ENCODE measurements around the gene KPNA4. TPM values are rescaled to one million over a fixed set of nuclear protein-coding genes. Genes with fewer than 3 reads are reported as not detected.
"Not testable (repeated sequence)": the region's sequence is repeated elsewhere in the genome, so short reads cannot be mapped to it uniquely, and the experiment has no call there.

Gene KPNA4, protein sequence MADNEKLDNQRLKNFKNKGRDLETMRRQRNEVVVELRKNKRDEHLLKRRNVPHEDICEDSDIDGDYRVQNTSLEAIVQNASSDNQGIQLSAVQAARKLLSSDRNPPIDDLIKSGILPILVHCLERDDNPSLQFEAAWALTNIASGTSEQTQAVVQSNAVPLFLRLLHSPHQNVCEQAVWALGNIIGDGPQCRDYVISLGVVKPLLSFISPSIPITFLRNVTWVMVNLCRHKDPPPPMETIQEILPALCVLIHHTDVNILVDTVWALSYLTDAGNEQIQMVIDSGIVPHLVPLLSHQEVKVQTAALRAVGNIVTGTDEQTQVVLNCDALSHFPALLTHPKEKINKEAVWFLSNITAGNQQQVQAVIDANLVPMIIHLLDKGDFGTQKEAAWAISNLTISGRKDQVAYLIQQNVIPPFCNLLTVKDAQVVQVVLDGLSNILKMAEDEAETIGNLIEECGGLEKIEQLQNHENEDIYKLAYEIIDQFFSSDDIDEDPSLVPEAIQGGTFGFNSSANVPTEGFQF
- 10 to 100 TPM; 37.3 TPM for total RNA-seq

DNA sequence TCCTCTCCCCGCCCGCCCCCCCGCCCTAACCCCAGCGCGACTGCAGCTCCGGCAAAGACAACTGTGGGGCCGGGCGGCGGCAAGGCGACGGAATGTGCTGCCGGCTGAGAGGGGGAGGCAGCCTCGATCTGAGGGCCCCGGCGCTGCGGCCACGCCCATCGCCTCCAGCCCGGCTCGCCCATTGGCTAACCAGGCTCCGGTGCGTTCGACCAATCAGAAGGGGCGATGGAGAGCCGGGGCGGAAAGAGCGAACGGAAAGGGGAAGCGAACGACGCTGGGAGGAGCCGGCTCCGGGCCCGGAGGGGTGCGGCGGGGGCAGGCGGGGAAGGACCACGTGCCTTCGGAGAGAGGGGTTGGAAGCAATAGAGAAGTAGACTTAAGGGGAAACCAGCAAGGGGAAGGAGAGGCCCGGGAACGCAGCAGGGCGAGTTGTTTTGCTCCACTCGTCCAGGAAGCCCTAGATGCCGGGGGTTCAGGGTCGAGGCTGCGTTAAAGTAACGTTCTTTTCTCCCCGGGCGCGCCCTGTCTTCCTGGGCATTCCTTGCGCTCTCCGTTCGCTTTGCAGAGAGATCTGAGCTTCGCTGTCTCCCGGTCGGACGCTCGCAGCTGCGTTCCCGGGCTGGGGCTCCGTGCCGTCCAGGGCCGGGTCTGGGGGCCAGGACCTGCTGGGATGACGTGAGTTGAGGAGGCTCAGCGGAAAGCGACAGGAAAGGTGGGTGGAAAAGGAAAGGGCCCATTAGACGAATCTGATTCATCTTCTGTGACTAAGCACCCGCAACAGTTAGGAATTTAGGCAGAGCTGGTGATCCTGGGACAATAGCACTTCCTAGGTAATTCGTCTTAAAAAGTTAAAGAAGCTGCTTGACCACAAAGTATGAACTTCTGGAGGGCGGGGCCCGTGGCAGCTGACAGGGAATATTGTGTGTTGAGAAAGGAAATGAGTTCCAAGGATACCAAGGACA is at the start of gene KPNA4:
Gene KPNA4 (minus strand): TSS at position 130 of the 962 bp plus-strand sequence. CDS start 289 bp downstream, outside the sequence.
- no peaks in the 10 kb centered on the region for H3K9me3 Mint-ChIP-seq
- peak within 1 kb of the TSS; percentile 97 for H3K4me3 Mint-ChIP-seq
- peak; percentile 97 for DNase-seq
- peaks cover 64% of the 10 kb centered on the region for H3K4me1 Mint-ChIP-seq
- no peaks in the 10 kb centered on the region for H3K27me3 Mint-ChIP-seq
- peak within 1 kb of the TSS; percentile 96 for H3K27ac Mint-ChIP-seq
- CTCF ChIA-PET: no interaction called here
- H3K36me3 Mint-ChIP-seq (ENCODE audit: low read depth): peaks cover 45% of the 10 kb centered on the region
- POLR2A ChIA-PET: interaction anchor here (0.5 to 3.8 kb wide), 6 partner anchors 33 to 655 kb away, joined by 3 to 36 read pairs (median 6); partner anchors contain the start of genes NMD3, SMC4 and TRIM59

DNA sequence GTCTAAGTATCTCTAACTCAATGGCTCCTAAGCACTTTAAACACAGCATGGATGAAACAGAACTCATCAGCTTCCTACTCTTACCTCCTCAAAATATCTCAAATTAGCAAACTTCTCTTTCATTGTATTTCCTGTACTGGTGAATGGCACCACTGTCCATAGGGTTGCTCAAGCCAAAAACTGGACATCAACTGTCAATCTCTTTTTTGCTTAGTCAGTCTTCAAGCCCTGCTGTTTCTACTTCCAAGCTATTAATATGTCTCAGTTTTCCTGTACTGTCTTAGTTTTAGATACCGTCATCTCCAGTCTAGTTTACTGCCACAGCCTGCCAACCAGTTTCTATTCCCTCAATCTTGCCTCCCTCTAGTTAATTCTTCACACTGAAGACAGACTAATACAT is 48.3 kb upstream of the KPNA4 start:
- no peak overlapping the region for H3K27ac Mint-ChIP-seq
- H3K4me1 Mint-ChIP-seq: no peaks in the 10 kb centered on the region
- no peaks in the 10 kb centered on the region for H3K36me3 Mint-ChIP-seq (ENCODE audit: low read depth)
- ChIA-PET POLR2A (no interaction called here), CTCF (no interaction called here)
- no peak overlapping the region for H3K4me3 Mint-ChIP-seq
- DNase-seq: no peak
- peaks cover 46% of the 10 kb centered on the region for H3K27me3 Mint-ChIP-seq
- no peaks in the 10 kb centered on the region for H3K9me3 Mint-ChIP-seq

DNA sequence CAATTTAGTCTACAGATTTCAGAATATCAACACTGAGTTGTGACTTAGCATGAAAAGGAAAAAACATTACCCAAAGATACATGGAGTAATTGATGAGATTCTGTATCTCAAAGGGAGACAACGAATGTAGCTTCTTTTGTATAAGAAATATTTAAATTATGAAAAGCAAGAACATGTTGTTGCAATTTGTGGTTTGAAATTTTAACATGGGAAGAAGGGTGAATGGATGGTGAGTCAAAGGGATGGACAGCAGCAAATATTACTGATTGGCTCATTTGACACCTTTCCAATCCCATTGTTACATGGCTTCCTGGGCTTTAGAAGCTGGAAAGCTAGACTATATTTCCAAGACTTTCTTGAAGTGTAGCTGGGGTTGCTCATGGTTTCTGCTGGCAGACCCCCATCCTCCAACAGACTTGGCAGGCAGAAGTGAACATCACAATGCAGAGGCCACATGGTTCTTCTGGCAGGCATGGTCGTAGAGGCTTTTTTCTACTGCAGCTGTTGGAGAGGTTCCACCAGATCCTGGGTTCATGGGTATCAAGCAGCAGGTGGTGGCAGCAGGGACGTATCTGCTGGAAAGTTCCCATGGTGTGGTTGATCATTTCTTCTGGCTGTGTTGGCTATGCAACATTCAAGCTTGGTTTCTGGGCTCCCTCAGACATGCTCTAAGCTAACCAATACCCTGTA is 47.2 kb upstream of the KPNA4 start:
- Mint-ChIP-seq H3K36me3 (ENCODE audit: low read depth) (no peaks in the 10 kb centered on the region), H3K4me3 (no peak overlapping the region), H3K4me1 (no peaks in the 10 kb centered on the region), H3K9me3 (no peaks in the 10 kb centered on the region), H3K27me3 (peaks cover 41% of the 10 kb centered on the region), H3K27ac (no peak overlapping the region)
- POLR2A ChIA-PET: no interaction called here
- DNase-seq: no peak
- CTCF ChIA-PET: no interaction called here

DNA sequence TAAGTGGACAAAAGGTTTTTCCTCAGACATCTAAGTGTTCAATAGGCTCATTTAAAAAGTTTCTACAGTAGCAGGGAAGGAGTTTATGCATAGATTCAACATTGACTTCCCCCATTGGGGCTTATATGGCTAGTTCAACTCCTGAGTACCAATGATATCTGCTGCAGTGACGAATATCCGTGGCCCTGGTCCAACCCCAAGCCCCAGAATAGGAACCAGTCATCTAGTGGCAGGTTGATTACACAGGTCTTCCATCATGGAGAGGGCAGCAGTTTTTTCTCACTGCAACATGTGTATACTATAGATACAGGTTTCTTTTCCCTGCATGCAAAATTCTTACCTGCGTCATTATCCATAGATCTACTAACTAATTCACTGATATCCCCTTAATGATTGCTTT is 45.8 kb upstream of the KPNA4 start:
- H3K4me3 Mint-ChIP-seq: no peak overlapping the region
- no peaks in the 10 kb centered on the region for H3K4me1 Mint-ChIP-seq
- H3K27me3 Mint-ChIP-seq: peaks cover 38% of the 10 kb centered on the region
- ChIA-PET POLR2A (no interaction called here), CTCF (no interaction called here)
- no peaks in the 10 kb centered on the region for H3K36me3 Mint-ChIP-seq (ENCODE audit: low read depth)
- H3K9me3 Mint-ChIP-seq: no peaks in the 10 kb centered on the region
- DNase-seq: no peak
- no peak overlapping the region for H3K27ac Mint-ChIP-seq

DNA sequence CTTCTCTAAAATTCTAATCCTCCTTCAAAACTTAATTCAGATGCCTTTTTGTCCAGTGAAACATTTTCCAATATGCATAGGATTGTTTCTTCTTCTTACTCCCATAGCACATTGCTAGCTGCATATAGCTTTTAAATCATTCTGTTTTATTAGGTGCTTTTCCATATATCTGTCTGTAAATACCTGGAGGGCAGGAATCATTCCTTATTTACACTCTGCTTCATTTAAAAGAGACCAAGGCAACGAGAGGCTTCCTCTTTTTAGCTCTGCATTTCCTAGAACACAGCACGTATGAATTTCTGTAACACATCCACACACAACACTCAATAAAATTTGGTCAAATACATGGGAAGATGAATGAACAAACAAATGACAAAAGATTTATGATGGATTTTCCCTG is 43.5 kb upstream of the KPNA4 start:
- Mint-ChIP-seq H3K27me3 (peaks cover 31% of the 10 kb centered on the region), H3K4me1 (no peaks in the 10 kb centered on the region), H3K36me3 (ENCODE audit: low read depth) (no peaks in the 10 kb centered on the region), H3K9me3 (no peaks in the 10 kb centered on the region), H3K4me3 (no peak overlapping the region), H3K27ac (no peak overlapping the region)
- no peak for DNase-seq
- POLR2A ChIA-PET: no interaction called here
- CTCF ChIA-PET: no interaction called here

DNA sequence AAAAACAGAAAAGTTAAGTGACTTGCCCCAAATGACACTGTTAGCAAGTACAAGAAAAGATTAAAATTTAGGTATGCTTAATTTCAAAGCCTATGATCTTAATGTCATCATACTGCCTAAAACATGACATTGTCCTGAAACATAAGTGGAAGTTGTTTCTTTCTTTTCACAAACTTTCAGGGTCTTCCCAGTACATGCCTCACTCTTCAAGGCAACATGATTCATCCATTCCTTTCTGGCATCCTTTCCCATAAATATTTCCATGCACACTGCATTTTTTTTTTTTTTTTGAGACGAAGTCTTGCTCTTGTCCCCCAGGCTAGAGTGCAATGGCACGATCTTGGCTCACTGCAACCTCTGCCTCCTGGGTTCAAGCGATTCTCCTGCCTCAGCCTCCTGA is 42.5 kb upstream of the KPNA4 start:
- no peak overlapping the region for H3K4me3 Mint-ChIP-seq
- H3K27ac Mint-ChIP-seq: no peak overlapping the region
- ChIA-PET CTCF (no interaction called here), POLR2A (no interaction called here)
- no peak for DNase-seq
- no peaks in the 10 kb centered on the region for H3K36me3 Mint-ChIP-seq (ENCODE audit: low read depth)
- no peaks in the 10 kb centered on the region for H3K9me3 Mint-ChIP-seq
- H3K27me3 Mint-ChIP-seq: peaks cover 20% of the 10 kb centered on the region
- no peaks in the 10 kb centered on the region for H3K4me1 Mint-ChIP-seq

DNA sequence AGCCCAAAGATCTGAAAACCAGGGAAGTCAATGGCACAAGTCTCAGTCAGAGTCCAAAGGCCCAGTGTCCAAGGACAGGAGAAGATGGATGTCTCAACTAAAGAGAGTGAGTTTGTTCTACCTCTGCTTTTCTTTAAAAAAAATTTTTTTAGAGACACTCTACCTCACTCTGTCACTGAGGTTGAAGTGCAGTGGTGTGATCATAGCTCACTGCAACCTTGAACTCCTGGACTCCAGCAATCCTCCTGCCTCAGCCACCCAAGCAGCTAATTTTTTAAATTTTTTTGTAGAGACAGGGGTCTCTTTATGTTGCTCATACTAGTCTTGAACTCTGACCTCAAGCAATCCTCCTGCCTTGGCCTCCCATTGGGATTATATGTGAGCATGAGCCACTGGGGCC is 39.9 kb upstream of the KPNA4 start:
- ChIA-PET POLR2A (no interaction called here), CTCF (interaction anchor here (0.9 kb wide), 1 partner anchor 155 kb away, joined by 3 read pairs; no protein-coding TSS in a partner anchor)
- Mint-ChIP-seq H3K4me1 (no peaks in the 10 kb centered on the region), H3K4me3 (no peak overlapping the region), H3K27ac (no peak overlapping the region), H3K27me3 (peaks cover 5% of the 10 kb centered on the region), H3K9me3 (no peaks in the 10 kb centered on the region), H3K36me3 (ENCODE audit: low read depth) (no peaks in the 10 kb centered on the region)
- DNase-seq: no peak

DNA sequence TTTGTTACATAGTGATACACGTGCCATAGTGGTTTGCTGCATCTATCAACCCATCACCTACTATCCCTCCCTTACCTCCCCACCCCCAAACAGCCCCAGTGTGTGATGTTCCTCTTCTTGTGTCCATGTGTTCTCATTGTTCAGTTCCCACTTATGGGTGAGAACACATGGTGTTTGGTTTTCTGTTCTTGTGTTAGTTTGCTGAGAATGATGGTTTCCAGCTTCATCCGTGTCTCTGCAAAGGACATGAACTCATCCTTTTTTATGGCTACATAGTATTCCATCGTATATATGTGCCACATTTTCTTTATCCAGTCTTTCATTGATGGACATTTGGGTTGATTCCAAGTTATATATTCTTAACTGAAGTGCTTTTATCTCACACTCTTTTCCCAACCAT is 38.5 kb upstream of the KPNA4 start:
- H3K27me3 Mint-ChIP-seq; DNase-seq; H3K27ac Mint-ChIP-seq; CTCF ChIA-PET; H3K4me3 Mint-ChIP-seq; POLR2A ChIA-PET; H3K4me1 Mint-ChIP-seq; H3K9me3 Mint-ChIP-seq; H3K36me3 Mint-ChIP-seq (ENCODE audit: low read depth): not testable (repeated sequence)

DNA sequence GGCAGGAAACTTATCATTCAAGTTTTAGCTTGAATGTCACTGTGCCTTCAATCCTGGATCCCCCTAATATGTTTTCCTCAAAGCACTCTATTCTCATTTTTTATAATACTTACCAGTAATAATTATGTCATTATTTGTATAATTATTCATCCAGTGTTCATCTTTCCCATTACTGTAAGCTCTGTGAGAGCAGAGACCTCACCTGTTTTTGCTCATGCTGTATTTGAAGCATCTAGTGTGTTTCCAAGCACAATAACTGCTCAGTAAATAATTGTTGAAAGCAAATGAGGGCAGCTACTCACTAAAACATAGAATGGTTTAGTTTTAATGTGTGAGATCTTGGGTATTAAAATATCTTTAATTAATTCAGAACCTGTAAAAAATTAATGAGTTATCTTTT is 36.9 kb upstream of the KPNA4 start:
- Mint-ChIP-seq H3K36me3 (ENCODE audit: low read depth) (no peaks in the 10 kb centered on the region), H3K9me3 (no peaks in the 10 kb centered on the region), H3K27me3 (no peaks in the 10 kb centered on the region), H3K27ac (no peak overlapping the region), H3K4me3 (no peak overlapping the region), H3K4me1 (no peaks in the 10 kb centered on the region)
- no peak for DNase-seq
- POLR2A ChIA-PET: no interaction called here
- CTCF ChIA-PET: no interaction called here

DNA sequence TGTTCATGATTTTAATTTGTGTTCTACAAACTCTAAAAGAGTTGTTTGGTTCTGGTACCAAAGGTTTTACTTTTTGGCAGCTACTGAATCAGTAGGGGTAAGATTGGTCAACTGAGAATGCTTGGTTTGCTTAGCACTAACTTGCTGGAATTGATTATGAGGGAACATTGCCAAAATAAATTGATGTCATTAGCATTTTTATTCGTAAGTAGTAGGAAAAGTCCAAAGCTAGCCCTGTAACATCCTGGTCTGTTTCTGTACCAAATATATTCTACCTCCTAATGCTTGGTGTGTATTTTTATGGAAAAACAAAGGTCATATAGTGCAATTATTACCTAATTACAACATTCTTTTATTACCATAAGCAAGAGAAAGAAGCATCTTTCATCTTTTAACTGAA is 35.9 kb upstream of the KPNA4 start:
- ChIA-PET POLR2A (no interaction called here), CTCF (no interaction called here)
- H3K27me3 Mint-ChIP-seq: no peaks in the 10 kb centered on the region
- H3K4me1 Mint-ChIP-seq: no peaks in the 10 kb centered on the region
- H3K36me3 Mint-ChIP-seq (ENCODE audit: low read depth): no peaks in the 10 kb centered on the region
- no peak overlapping the region for H3K4me3 Mint-ChIP-seq
- no peak for DNase-seq
- no peak overlapping the region for H3K27ac Mint-ChIP-seq
- no peaks in the 10 kb centered on the region for H3K9me3 Mint-ChIP-seq

DNA sequence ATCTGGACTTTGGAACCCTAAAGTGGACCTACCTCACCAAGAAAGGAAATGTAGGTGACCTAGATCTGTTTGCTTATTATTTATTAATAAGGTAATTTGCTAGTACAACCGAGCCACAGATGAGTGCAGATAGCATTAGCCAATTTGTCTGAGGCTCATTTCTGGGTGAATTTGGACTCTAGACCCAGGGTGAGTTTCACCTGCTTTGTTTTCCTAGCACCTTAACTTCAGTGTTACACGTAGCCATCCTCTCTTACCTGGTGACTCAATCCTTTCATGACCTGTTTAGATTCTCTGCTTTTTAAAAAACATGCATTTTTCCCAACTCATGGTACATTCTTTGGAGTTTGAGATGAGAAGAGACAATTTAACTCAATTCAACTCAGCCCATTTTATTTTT is 33.5 kb upstream of the KPNA4 start:
- POLR2A ChIA-PET: no interaction called here
- DNase-seq: no peak
- no peaks in the 10 kb centered on the region for H3K27me3 Mint-ChIP-seq
- no peaks in the 10 kb centered on the region for H3K4me1 Mint-ChIP-seq
- H3K9me3 Mint-ChIP-seq: no peaks in the 10 kb centered on the region
- H3K4me3 Mint-ChIP-seq: no peak overlapping the region
- H3K36me3 Mint-ChIP-seq (ENCODE audit: low read depth): no peaks in the 10 kb centered on the region
- H3K27ac Mint-ChIP-seq: no peak overlapping the region
- CTCF ChIA-PET: no interaction called here

DNA sequence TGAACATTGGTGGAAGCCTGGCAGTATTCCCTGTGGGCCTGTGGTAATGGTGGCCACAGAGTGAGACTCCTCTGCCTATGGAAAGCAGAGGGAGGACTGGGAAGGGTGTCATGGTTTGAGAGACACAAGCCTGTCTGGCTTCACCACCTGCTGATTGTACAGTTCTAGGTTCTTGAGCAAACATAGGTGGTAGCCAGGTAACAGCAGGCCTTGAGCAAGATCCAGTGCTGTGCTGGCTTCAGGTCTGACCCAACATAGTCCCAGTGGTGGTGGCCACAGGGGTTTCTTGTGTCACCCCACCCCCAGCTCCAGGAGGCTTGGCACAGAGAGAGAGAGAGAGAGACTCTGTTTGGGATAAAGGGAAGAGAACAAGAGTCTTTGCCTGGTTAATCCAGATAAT is 22.7 kb upstream of the KPNA4 start:
- H3K27ac Mint-ChIP-seq: no peak overlapping the region
- ChIA-PET CTCF (no interaction called here), POLR2A (no interaction called here)
- no peak overlapping the region for H3K4me3 Mint-ChIP-seq
- no peaks in the 10 kb centered on the region for H3K9me3 Mint-ChIP-seq
- H3K4me1 Mint-ChIP-seq: no peaks in the 10 kb centered on the region
- peaks cover 42% of the 10 kb centered on the region for H3K27me3 Mint-ChIP-seq
- no peak for DNase-seq
- no peaks in the 10 kb centered on the region for H3K36me3 Mint-ChIP-seq (ENCODE audit: low read depth)

DNA sequence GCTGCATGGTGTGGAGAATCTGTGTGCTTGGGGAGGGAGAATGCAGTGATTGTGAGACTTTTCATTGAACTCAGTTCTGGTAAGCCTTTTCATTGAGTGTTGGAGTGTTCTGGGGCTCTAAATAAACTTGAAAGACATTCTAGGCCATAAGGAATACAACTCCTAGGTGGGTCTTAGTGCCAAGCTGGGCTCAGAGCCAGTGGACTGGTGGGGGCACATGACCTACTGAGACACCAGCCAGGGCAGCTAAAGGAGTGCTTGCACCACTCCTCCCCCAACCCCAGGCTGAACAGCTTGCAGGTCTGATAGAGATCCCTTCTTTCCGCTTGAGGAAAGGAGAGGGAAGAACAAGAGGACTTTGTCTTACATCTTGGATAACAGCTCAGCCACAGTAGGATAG is 21.7 kb upstream of the KPNA4 start:
- H3K4me3 Mint-ChIP-seq: no peak overlapping the region
- peaks cover 42% of the 10 kb centered on the region for H3K27me3 Mint-ChIP-seq
- DNase-seq: no peak
- H3K9me3 Mint-ChIP-seq: no peaks in the 10 kb centered on the region
- H3K36me3 Mint-ChIP-seq (ENCODE audit: low read depth): no peaks in the 10 kb centered on the region
- no peaks in the 10 kb centered on the region for H3K4me1 Mint-ChIP-seq
- no peak overlapping the region for H3K27ac Mint-ChIP-seq
- CTCF ChIA-PET: no interaction called here
- POLR2A ChIA-PET: no interaction called here

Data from activated CD4-positive, alpha-beta memory T cell treated with anti-CD3 and anti-CD28 coated beads, Interleukin-2, amount 10 ng/mL, durations not matched to agents 7 days and 5 days (primary cell).